Measurements from ENCODE around the gene ZNF782. TPM values are rescaled to one million over a fixed set of nuclear protein-coding genes. Genes with fewer than 3 reads are reported as not detected.

Gene ZNF782
- total RNA-seq, 1 donor = 5.4 TPM

DNA sequence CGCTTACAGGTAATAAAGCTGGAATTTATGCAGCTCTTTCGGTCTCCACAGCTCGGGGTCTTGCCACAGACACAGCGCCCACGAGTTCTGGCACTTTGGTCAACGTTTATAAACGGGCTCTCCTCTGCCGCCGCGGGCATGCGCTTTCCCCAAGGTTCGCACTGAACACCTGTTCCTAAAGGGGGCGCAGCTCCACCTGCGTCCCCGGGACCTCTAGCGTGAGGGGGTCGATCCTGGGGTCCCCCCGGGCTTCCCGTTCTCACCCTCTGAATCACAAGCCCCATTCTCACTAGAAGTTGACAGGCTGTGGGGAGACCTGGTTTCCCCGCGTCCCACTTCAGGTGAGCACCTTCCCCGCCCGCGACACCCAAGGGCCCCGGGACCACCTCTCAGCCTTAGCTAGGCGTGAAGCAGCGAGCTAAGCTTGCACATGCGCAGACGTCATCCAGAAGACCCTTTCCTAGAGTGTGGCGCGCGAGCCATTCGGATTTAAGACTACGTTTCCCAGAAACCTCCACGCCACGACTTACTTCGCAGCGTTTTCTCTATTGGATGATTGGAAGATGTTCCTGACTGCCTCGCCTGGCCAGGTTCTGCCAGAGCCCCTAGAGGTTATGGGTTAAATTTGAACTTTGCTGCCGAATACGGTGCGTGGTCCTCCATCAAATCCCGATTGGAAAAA is 21.3 kb upstream of the ZNF782 start:
- H2AFZ ChIP-seq (ENCODE audit: low read length) = peak overlapping the region; percentile 93
- H3K27ac ChIP-seq (ENCODE audit: low read depth, low read length) = no peak overlapping the region
- no peaks in the 10 kb centered on the region for H3K9me3 ChIP-seq (ENCODE audit: low read depth, low read length)
- peaks cover 8% of the 10 kb centered on the region for H3K4me1 ChIP-seq (ENCODE audit: insufficient read depth, low read length)
- DNase-seq (ENCODE audit: insufficient read length, low spot score, missing footprints) = peak; percentile 83
- no peaks in the 10 kb centered on the region for H4K20me1 ChIP-seq (ENCODE audit: insufficient read depth, low read length)
- TF ChIP-seq, protein P1, sequence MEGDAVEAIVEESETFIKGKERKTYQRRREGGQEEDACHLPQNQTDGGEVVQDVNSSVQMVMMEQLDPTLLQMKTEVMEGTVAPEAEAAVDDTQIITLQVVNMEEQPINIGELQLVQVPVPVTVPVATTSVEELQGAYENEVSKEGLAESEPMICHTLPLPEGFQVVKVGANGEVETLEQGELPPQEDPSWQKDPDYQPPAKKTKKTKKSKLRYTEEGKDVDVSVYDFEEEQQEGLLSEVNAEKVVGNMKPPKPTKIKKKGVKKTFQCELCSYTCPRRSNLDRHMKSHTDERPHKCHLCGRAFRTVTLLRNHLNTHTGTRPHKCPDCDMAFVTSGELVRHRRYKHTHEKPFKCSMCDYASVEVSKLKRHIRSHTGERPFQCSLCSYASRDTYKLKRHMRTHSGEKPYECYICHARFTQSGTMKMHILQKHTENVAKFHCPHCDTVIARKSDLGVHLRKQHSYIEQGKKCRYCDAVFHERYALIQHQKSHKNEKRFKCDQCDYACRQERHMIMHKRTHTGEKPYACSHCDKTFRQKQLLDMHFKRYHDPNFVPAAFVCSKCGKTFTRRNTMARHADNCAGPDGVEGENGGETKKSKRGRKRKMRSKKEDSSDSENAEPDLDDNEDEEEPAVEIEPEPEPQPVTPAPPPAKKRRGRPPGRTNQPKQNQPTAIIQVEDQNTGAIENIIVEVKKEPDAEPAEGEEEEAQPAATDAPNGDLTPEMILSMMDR (IDR thresholded peaks at IDR 0.05; ENCODE audit: extremely low read depth, low read depth, low read length) = no peak
- H3K27me3 ChIP-seq (ENCODE audit: insufficient read depth, low read length) = peaks cover 42% of the 10 kb centered on the region
- H3K4me2 ChIP-seq (ENCODE audit: insufficient read depth, low read length) = peak overlapping the region; percentile 97
- H3K79me2 ChIP-seq (ENCODE audit: insufficient read depth, low read length) = no peaks in the 10 kb centered on the region
- H3K36me3 ChIP-seq (ENCODE audit: insufficient read depth, low read length) = no peaks in the 10 kb centered on the region
- peak overlapping the region; percentile 74 for H3K4me3 ChIP-seq (ENCODE audit: insufficient read depth, low read length)

DNA sequence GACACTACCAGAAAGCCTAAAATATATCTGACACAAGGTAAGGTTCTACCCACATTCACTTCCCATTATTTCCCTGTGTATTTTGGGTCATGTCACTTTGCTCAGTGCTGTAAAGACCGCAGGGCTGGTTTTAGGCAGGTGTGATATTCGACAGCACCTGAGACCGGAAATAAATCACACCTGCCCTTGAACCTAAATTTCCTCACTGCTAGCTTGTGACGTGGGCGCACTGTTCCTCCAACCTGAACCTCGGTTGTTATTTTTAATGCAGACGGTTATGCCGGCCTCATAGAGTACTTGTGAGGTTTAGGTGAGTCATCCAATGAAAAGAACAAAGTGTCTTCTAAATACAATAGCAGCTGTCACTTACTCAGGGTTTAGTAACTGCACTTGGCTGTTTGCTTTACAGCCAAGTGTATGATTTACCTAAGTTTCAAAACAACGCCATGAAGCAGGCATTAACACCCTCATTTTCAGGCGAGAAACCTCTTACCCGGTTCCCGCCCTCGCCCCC is 20.7 kb upstream of the ZNF782 start:
- Histone ChIP-seq H3K9me3 (ENCODE audit: low read depth, low read length) (no peaks in the 10 kb centered on the region), H3K27me3 (ENCODE audit: insufficient read depth, low read length) (peaks cover 41% of the 10 kb centered on the region), H3K79me2 (ENCODE audit: insufficient read depth, low read length) (no peaks in the 10 kb centered on the region), H3K4me2 (ENCODE audit: insufficient read depth, low read length) (peak overlapping the region; percentile 97), H3K4me3 (ENCODE audit: insufficient read depth, low read length) (peak overlapping the region; percentile 74), H3K36me3 (ENCODE audit: insufficient read depth, low read length) (no peaks in the 10 kb centered on the region), H4K20me1 (ENCODE audit: insufficient read depth, low read length) (no peaks in the 10 kb centered on the region), H3K27ac (ENCODE audit: low read depth, low read length) (no peak overlapping the region), H2AFZ (ENCODE audit: low read length) (peak overlapping the region; percentile 93), H3K4me1 (ENCODE audit: insufficient read depth, low read length) (peaks cover 8% of the 10 kb centered on the region)
- no peak for DNase-seq (ENCODE audit: insufficient read length, low spot score, missing footprints)
- TF ChIP-seq, protein P1 (IDR thresholded peaks at IDR 0.05; ENCODE audit: extremely low read depth, low read depth, low read length) = no peak

GRCh38 chr9:96874201-96874785 is 20.0 kb upstream of the ZNF782 start:
- TF ChIP-seq, protein P1 (IDR thresholded peaks at IDR 0.05; ENCODE audit: extremely low read depth, low read depth, low read length) = no peak
- Histone ChIP-seq H4K20me1 (ENCODE audit: insufficient read depth, low read length) (no peaks in the 10 kb centered on the region), H3K27me3 (ENCODE audit: insufficient read depth, low read length) (peaks cover 41% of the 10 kb centered on the region), H3K4me1 (ENCODE audit: insufficient read depth, low read length) (peaks cover 8% of the 10 kb centered on the region), H3K4me2 (ENCODE audit: insufficient read depth, low read length) (no peak overlapping the region), H3K9me3 (ENCODE audit: low read depth, low read length) (no peaks in the 10 kb centered on the region), H3K36me3 (ENCODE audit: insufficient read depth, low read length) (no peaks in the 10 kb centered on the region), H3K79me2 (ENCODE audit: insufficient read depth, low read length) (no peaks in the 10 kb centered on the region), H3K27ac (ENCODE audit: low read depth, low read length) (no peak overlapping the region), H3K4me3 (ENCODE audit: insufficient read depth, low read length) (no peak overlapping the region), H2AFZ (ENCODE audit: low read length) (no peak overlapping the region)
- no peak for DNase-seq (ENCODE audit: insufficient read length, low spot score, missing footprints)

- Histone ChIP-seq H3K79me2 (ENCODE audit: insufficient read depth, low read length) (no peaks in the 10 kb centered on the region), H4K20me1 (ENCODE audit: insufficient read depth, low read length) (no peaks in the 10 kb centered on the region), H3K27ac (ENCODE audit: low read depth, low read length) (no peak overlapping the region), H3K9me3 (ENCODE audit: low read depth, low read length) (no peaks in the 10 kb centered on the region), H3K4me2 (ENCODE audit: insufficient read depth, low read length) (no peak overlapping the region), H3K4me1 (ENCODE audit: insufficient read depth, low read length) (peaks cover 8% of the 10 kb centered on the region), H3K27me3 (ENCODE audit: insufficient read depth, low read length) (peaks cover 15% of the 10 kb centered on the region), H2AFZ (ENCODE audit: low read length) (no peak overlapping the region), H3K36me3 (ENCODE audit: insufficient read depth, low read length) (no peaks in the 10 kb centered on the region), H3K4me3 (ENCODE audit: insufficient read depth, low read length) (no peak overlapping the region)
- TF ChIP-seq, protein P1 (IDR thresholded peaks at IDR 0.05; ENCODE audit: extremely low read depth, low read depth, low read length) = no peak
- no peak for DNase-seq (ENCODE audit: insufficient read length, low spot score, missing footprints)
Measured at GRCh38 chr9:96871176-96871575, 16.9 kb upstream of the ZNF782 start.
